Stimulated activated CD4-positive, alpha-beta T cell treated with anti-CD3 and anti-CD28 coated beads, Interleukin-12 subunit alpha, Interleukin-12 subunit beta, amount 100 ng/mL, for 4 hours (primary cell): ENCODE data around the gene TMEM179B.
"Not testable (repeated sequence)": the region's sequence is repeated elsewhere in the genome, so short reads cannot be mapped to it uniquely, and the experiment has no call there.

ENCODE experiments used
- DNase-seq: peaks from one replicate; pipeline ENCODE4 v3.0.0-alpha.2; 2020

The TMEM179B gene

DNA sequence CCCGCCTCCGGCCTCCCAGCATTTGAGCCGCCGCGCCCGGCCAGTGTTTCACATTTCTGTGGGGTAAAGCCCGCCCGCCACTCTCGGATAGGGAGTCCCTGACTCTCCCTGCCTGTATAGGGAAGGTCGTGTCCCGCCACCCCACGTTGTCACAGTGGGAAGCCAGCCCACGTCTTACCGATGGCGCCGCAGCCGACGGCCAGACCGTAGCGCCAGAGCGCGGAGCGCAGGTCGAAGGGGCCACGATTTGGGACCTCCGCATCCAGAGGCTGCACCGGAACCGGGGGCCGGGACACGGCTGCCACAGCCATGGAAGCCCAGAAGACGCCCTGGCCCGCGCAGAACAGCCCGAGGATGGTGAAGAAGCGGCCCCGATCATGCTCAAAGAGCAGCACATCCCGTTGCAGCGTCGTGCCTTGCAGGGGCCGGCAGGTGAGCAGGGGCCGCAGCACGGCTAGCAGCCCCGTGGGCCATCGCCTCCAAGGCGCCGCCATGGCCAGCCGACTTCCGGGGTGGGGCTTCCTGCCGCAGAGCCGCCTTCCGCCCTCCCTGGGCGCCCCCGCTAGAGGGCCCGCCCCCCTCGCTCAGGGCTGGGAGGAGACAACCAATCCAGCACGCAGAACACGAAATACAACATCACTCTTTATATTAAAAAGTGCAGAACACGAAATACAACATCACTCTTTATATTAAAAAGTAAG is 4.4 kb downstream of the TMEM179B start, which contains the start of gene TMEM223:
Gene TMEM223, minus strand, starts transcription at position 506 of the 701 bp plus-strand sequence. Its CDS starts 12 bp downstream, at position 494.
- peak; percentile 89 for DNase-seq

DNA sequence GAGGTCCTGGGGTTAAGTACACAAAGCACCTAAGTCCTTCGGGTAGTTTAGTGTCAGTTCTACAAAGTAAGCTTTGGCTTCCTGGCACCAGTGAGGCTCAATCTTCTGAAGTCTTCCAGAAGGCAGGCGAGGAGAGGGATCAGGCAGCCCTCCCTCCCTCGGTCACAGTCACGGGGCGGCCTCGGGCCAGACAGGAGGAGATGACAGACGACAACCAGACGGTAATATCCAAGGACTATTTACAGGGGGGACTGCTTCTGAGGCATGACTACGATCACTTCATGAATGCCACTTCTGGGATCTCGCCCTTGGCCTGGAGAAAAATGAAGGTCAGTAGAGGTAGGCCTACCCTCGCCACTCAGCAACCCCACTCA is 5.0 kb downstream of the TMEM179B start:
- DNase-seq, result no peak

GRCh38 chr11:62794201-62794775 is 7.1 kb downstream of the TMEM179B start:
- no peak for DNase-seq

GRCh38 chr11:62796281-62796680 is 9.1 kb downstream of the TMEM179B start:
- no peak for DNase-seq

DNA sequence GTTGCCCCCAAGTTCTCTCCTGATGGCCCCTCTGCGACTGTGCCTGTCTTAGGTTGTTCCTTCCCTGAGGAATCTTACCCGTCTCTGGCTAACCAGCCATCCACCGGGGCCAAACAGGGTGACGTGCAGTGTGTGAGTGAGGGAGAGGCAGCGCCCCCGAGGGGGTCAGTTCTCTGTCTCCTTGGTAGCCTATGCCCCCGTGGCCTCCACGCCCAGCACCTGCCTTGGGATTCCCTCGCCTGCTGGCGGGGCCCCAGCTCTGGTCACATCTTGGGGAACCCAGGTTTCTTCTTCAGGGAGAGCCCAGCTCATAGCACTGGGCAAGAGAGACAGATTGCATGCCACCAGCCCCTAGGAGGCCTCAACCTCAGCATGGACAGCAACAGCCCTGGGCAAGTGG is 12.3 kb downstream of the TMEM179B start:
- DNase-seq, result no peak

DNA sequence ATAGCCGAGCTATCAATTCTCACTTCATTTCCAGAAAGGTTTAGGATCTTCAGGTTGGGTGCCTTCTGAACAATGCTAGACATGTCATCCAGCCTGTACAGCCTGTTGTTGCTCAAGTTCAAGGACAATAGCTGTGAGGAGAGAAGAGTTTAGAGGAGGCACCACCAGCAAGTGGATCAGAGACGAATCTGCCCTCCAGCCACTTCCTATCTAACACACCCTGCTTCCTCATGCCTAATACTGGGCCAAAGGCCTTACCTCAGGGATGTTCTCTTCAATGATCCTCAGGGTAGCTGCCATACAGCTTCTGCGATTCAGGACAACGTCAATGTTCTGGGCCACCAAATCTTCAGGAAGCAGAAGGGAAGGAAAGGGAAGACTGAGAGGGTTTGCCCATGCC is 13.9 kb downstream of the TMEM179B start:
- no peak for DNase-seq

DNA sequence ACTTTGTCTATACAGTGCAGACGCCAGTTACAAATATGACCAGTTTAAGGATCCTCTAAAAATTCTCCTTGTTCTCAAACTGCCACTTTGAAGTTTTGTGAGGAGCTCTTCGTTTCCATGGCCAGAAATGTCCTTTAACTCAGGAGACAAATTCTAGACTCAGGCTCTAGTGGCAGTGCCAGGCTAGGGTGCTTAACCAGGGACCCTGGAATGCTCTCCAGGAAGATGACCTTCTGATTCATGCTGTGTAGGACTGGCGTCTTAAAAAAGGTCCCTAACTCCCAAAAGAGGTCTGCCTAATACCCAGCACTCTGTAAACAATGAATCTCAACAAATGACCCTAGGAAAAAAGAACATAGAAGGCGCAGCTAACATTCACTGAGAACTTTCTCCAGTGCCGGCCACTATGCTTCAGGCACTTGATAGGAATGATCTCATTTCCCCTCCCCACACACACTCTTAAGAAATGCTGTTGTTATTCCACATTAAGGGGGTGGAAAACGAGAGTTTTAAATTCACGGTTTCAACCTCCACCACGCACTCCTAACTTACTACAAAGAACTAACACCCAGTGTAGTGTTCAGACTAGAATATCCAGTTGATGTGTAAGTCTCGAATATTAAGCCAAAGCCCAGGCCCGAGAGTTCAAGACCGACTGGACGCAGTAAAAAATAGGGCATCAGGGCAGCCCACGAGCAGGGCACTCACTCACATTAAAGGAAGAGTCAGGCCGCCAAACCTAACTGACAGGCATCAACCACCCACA is 17.3 kb downstream of the TMEM179B start:
- no peak for DNase-seq

- peak; percentile 97 for DNase-seq
These were observed 18.1 kb downstream of the TMEM179B start, which contains the start of gene NXF1 for GRCh38 chr11:62805076-62805892. TSS of gene NXF1 (minus strand) at chr11:62805440. CDS start at chr11:62805356, 84 bp downstream.

GRCh38 chr11:62805961-62806441 is 18.8 kb downstream of the TMEM179B start:
- no peak for DNase-seq

- DNase-seq, result no peak
These were observed 19.5 kb downstream of the TMEM179B start for GRCh38 chr11:62806611-62807121.

DNA sequence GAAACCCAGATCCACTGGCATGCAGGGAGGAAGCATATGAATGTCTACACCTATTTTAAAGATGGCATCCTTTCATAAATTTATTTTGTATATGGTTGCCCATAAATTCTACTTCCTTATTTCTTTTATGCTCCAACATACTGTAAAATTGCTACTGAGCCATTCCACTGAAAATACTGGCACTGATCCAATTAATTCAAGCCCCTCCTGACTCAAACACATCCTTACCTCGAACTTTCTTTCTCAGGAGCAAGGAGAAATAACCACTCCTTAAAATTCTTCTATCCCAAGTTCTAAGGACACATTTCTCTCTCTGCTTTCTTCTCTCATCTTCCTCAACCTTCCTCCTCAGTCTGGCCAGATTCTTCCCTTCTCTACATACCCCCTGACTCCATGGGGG is 23.5 kb downstream of the TMEM179B start:
- no peak for DNase-seq

DNA sequence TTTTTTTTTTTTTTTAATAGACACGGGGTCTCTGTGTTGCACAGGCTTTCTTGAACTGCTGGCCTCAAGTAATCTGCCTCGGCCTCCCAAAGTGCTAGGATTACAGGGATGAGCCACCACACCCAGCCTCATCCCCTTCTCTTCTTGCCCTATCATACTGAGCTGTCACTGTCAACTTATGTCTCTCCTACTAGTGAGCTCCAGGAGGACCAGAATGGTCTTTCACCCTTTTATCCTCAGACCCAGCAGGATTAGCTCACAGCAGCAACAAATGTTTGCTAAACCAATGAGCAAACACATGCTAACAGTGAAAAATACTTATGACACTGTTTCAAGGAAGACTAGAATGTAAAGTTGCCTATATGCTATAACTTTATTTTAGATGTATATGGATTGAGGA is 24.5 kb downstream of the TMEM179B start:
- DNase-seq, result no peak

- no peak for DNase-seq
These were observed 29.4 kb downstream of the TMEM179B start for GRCh38 chr11:62816557-62816956.

- DNase-seq, result no peak
These were observed 29.9 kb downstream of the TMEM179B start for GRCh38 chr11:62817129-62817528.

GRCh38 chr11:62823677-62824076 is 36.5 kb downstream of the TMEM179B start:
- no peak for DNase-seq

- not testable (repeated sequence) for DNase-seq
These were observed 40.9 kb downstream of the TMEM179B start for GRCh38 chr11:62828130-62828529.

GRCh38 chr11:62830904-62831519 is 43.8 kb downstream of the TMEM179B start:
- no peak for DNase-seq

GRCh38 chr11:62831520-62832335 is 44.5 kb downstream of the TMEM179B start, which contains the start of gene STX5:
TSS of gene STX5 (minus strand) at chr11:62832051. CDS start at chr11:62831243, 808 bp downstream.
- peak; percentile 99 for DNase-seq

DNA sequence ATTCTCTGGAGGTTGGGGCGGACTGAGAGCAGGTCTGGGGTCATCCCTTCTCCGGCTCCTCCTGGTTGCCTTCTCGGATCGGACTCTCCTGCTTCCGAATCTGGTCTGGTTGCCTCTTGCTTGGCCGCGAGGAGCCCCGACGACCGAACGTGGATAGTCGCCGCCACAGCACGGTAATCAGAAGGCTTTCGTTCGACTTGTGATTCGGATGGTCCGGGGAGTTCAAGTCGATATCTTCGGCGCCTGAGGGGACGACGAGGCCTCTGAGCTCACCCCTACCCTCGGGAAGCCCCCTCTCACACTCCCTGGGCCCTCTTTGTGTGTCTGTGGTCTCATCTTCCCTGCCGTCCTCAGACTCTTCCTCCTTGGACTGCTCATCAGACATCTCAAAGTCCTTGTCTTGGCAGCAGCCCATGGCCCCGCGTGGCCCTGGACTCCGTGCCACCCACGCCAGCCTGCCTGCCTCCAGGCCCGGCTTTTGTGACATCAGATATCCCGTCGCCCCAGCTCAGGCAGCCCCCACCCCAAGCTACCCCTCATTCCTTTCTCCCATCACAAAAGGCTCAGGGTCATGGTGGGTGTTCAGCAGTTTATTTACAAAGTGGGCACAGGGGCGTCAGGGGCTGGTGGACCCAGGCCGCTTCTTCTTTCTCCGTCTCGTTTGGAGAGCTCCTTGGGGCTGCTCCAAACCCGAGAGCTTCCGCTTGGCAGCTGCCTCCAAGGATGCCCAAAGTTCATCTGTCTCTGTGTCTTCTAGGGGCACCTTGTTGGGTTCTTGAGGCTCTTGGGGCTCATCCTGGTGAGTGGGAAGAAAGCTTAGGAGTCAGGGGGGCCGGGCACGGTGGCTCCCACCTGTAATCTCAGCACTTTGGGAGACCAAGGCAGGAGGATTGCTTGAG is 45.4 kb downstream of the TMEM179B start, which contains the start of gene TEX54:
Gene TEX54, minus strand, starts transcription at position 506 of the 899 bp plus-strand sequence.
- DNase-seq, result no peak

DNA sequence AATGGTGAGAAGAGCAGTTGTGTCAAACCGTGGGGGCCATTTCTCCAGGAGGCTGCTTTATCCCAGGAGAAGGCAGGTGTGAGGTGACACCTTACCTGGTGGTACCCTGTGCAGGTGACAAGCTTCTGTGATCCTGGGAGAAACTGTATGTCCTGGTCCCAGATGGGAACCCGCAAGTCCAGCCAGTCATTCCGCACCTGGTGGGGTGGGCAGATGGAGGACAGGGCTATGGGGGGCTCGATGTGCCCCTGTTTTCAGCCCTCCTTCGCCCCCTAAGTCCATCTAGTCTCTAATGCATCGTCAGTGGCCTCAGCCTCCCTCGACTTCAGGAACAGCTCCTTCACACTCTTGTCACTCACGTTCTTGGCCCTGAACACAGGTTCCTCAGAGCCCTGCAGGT is 48.1 kb downstream of the TMEM179B start:
- DNase-seq, result no peak
